Stimulated activated CD8-positive, alpha-beta memory T cell treated with anti-CD3 and anti-CD28 coated beads, Interleukin-15, amount 100 ng/mL, for 48 hours (primary cell): ENCODE measurements around the gene OCLN.
A peak's percentile ranks its signal among the peaks of the same experiment; 100 is the strongest.
"Not testable (repeated sequence)": the region's sequence is repeated elsewhere in the genome, so short reads cannot be mapped to it uniquely, and the experiment has no call there.

Source experiments
- DNase-seq, 2 donors: peaks; one replicate each; pipeline ENCODE4 v3.0.0-alpha.2; 2020; ENCODE audit warnings: low read depth in 2 of 2

The OCLN gene

DNA sequence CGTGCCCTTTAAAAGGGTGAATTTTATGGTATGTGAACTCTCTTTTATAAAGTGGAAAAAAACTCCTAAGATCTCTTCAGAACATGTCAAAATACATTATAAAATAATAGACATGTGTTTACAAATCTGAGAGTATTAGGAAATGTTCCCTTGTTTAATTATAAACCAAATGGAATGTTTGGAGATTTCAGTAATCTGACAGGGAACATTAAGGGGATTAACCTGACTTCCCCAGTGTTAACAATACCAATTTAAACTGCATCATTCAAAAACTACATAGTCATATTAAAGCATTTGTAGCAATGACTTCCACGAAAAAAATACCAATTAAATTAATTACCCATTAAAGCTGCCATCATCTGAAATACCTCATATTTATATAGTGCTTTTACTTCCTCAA lies 1.6 kb upstream of the OCLN start:
- DNase-seq, result no peak

DNA sequence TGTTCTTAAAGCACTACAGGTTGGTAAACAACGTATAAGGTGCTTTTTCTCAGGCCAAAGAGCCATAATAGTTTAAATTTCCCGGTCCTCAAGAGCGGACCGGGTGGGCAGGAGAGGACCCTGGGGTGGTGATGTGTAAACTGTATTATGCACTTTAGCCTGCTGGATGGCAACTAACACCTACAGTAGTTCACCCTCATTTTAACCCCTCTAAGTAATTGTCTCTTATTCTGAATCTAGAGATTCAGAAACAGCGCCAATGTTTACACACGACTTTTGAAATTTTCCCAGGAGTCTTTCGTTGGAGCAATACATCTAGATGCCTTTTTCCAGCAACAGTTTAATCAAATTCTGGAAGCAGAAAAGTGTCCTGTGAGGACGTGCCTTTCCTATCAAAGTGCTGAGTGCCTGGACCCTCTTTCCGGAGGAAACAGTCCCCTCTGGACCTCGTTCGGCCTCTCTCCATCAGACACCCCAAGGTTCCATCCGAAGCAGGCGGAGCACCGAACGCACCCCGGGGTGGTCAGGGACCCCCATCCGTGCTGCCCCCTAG lies 676 bp upstream of the OCLN start:
- no peak for DNase-seq

DNA sequence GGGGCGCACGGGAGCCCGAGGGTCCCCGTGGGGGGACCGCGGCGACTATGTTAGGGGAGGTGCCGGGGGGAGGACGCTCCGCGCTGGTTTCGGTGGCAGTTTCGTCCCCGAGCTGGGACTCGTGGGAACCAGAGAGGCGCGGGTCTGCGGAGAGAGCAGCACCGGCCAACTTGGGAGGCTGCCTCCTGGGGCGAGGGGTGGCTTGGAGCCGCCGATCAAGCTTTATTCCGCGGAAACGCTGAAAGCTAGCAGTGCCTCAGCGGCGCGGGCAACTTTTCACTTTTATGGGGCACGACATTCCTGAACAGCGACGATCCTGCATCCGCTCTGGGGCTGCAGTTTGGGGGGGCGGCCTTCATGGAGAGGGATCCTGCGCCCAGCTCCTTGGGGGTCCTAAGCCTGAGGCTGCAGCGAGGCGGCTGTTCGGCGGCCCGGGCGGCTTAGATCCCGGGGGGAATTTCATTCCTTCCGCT lies 369 bp downstream of the OCLN start:
- no peak for DNase-seq

DNA sequence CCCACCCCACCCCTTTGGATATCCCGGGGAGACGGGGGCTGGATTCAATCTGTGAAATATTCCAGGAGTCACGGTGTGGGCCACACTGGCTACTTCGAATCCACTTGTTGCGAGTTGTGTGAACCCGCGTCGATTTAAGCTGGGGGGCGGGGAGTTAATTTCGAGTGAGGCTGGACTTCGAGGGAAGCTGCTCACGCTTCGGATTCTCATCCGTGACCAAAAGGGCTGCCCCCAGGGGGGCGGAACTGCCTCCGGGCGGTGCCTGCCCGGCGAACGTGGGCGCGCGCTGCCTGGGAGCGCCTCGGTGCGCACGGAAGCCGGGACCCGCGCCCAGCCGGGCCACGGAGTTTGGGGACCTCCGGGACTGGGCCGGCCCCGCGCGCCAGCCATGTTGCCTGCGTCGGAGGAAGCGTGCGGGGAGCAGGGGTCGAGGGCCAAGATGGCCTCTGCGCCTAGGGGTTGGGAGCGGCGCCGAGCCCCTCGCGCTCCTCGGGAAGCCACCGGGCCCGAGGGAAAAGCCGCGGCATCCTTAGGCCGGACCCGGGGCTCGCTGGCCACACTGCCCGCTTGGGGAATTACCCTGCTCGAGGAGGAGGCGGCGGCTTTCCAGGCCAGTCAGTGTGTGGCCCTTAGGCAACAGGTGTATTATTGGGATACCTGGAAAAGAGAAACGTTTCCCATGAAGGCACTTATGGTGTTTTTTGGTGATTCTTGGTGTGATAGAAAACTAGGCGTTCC lies 975 bp downstream of the OCLN start:
- DNase-seq, result peak in 1 of 2 donors; percentile 12

DNA sequence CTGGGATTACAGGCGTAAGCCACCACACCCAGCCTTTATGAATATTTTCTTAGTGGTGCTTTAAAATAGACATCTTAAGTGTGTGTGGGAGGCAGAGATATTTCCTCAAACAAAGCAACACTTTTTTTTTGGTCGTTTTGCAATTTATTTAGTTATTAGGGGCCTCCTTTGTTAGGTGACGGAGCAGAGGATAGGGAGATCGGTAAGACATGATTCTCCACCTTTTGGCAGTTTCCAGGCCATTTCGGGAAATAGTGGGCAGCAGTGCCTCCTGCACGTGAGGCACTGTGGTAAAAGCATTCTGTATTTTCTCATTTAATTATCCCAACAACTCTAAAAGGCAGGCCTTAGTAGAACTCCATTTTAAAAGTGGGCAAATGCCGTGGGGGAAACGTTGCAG lies 1.9 kb downstream of the OCLN start:
- DNase-seq, result no peak

DNA sequence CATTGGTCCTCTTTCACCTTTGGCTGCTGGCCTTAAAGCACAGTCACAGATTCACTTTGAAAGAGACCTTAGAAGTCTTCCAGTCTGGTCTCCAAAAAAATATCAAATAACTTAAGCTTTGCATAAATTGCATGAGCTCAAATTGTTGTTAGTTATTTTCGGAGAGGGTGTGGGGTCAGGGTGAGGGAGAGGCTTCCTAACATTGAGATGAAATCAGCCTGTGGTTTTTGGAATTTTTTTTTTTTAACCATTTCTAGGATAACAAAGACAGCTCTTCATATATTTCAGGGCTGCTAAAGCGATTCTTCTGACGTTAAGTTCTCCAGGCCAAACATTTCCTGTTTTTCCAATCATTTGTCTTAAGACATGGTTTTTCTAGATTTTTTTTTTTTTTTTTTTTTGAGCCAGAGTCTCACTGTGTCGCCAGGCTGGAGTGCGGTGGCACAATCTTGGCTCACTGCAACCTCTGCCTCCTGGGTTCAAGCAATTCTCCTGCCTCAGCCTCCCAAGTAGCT lies 4.5 kb downstream of the OCLN start:
- DNase-seq, result no peak

DNA sequence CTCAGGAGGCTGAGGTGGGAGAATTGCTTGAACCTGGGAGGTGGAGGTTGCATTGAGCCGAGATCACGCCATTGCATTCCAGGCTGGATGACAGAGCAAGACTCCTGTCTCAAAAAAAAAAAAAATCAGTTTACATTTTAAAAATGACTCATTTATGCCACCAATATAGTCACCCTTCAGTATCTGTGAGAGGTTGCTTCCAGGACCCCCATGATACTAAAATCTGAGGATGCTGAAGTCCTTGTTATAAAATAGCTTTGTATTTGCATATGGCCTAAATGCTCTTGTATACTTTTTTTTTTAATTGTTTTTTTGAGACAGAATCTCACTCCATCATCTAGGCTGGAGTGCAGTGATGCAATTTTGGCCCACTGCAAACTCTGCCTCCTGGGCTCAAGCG lies 5.8 kb downstream of the OCLN start:
- DNase-seq, result no peak

DNA sequence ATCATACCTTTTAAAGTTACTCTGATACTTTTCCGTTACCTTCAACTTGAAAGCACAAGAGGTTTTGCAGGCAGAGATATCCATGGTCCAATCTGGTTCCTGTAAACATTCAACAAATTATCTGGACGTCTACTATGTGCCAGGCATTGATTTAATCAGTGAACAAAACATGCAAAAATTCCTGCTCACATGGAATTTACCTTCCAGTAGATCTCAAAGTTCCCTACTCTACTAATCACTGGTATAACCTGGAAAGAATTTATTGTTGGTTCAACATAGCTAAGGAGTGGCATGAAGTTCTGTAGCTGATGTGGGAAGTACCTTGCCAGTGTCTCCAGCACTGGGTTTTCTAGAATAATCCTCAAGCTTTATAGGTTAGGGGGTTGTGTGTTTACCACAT lies 9.8 kb downstream of the OCLN start:
- no peak for DNase-seq

DNA sequence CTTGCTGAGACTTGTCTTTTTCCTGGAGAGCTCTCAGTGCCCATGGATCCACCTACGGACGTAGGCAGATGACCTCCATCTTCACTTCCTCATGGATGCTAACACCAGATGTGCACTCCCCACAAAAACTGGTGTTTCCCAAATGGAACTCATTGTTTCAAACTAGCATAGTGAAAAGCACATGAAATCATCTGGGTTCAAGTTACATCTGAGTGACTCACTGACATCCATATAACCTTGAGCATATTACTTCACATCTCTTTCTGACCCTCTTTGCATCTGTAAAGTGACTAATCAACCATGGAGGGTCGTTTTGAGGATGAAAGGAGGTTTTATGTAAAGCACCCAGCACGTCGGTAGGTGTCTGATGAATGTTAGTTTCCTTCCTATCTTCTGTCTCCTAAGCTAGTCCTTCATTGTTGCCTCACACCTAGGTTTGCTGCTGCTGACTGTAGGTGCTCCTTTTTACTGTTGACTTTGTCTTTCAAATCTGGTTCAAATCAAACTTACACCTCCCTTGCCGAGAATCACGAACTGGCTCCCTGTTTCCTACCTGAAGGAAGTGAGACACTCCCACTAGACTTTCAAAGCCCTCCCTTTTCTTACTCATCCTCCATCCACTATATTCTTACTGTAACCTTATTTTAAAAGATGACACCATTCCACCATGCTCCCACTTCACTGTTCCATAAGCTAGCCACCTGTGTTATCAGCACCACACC lies 10.3 kb downstream of the OCLN start:
- no peak for DNase-seq

DNA sequence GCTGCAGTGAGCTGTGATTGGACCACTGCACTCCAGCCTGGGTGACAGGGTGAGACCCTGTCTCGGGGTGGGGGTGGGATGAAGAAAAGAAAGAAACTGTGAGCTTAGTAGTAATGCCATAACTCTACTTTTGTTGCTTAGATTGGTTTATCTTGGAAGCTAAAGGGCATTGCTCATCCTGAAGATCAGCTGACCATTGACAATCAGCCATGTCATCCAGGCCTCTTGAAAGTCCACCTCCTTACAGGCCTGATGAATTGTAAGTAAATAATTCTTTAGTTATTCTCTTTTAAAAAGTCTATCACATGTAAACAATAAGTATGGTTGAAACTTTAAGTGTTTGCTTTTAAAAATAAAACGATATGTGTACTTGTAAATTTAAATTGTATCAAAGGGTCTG lies 11.4 kb downstream of the OCLN start:
- DNase-seq, result no peak

DNA sequence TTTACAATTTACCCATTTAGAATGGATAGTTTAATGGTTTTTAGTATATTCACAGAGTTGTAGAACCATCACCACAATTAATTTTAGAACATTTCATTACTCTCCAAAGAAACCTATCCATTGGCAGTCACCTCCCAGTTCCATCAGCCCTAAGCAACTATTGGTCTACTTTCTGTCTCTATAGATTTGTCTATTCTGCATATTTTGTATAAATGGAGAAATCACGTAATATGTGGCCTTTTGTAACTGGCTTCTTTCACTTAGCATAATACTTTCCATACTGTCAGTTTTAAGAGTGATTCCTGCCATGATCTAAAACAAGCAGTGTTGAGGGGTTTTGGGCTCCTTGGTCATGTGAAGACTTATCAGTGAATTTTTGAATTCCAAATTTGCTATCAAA lies 12.7 kb downstream of the OCLN start:
- DNase-seq, result no peak

DNA sequence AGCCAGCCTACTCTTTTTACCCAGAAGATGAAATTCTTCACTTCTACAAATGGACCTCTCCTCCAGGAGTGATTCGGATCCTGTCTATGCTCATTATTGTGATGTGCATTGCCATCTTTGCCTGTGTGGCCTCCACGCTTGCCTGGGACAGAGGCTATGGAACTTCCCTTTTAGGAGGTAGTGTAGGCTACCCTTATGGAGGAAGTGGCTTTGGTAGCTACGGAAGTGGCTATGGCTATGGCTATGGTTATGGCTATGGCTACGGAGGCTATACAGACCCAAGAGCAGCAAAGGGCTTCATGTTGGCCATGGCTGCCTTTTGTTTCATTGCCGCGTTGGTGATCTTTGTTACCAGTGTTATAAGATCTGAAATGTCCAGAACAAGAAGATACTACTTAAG lies 16.6 kb downstream of the OCLN start:
- no peak for DNase-seq

DNA sequence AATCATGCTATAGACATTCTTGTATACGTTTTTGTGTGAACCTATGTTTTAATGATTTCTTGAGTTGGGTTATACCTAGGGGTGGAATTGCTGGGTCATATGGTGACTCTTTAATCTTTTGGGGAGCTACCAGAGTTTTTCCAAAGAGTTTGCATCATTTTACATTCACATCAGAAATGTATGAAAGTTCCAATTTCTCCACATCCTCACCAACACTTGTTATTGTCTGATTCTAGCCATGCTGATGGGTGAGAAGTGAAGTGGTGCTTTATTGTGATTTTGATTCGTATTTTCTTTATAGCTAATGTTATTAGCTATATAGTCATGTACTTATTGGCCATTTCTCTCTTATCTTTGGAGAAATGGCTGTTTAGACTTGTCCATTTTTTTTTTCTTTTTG lies 18.1 kb downstream of the OCLN start:
- DNase-seq, result no peak

DNA sequence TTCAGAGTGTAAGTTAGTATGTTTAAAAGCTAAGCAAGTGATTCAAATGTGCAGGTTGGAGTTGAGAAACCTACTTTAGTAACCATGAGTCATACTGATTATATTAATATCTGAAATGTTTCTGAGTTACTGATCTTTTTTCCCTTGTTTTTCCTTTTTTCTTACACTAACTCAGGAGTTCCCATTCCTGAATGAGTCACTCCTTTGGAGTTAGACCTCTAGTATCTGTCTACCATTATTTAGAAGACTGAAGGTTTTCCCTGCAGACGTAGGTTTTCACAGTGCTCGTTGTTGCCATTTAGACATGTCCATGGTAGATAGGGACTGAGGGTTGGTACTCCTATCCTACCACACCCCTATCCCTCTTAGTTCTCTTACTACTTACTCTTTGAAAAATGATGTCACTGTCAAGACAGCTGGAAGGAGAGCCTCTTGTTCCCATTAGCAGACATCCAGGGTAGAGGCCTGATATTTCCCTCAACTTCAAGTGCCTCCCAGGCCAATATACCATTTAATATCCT lies 20.2 kb downstream of the OCLN start:
- no peak for DNase-seq

DNA sequence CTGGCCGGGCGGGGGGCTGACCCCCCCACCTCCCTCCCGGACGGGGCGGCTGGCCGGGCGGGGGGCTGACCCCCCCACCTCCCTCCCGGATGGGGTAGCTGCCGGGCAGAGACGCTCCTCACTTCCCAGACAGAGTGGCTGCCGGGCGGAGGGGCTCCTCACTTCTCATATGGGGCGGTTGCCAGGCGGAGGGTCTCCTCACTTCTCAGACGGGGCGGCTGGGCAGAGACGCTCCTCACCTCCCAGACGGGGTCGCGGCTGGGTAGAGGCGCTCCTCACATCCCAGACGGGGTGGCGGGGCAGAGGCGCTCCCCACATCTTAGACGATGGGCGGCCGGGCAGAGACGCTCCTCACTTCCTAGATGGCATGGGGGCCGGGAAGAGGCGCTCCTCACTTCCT lies 23.0 kb downstream of the OCLN start:
- DNase-seq, result not testable (repeated sequence)

DNA sequence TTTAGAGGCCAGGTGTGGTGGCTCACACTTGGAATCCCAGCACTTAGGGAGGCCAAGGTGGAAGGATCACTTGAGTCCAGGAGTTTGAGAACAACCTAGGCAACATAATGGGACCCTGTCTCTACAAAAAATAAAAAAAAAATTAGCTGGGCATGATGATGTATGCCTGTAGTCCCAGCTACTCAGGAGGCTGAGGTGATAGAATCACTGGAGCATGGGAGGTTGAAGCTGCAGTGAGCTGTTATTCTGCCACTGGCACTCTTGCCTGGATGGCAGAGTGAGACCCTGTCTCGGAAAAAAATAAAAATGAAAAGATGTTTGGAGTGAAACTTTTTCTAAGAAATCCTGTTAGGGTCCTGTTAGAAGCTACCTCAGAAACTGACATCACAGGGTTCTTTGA lies 24.2 kb downstream of the OCLN start:
- no peak for DNase-seq

DNA sequence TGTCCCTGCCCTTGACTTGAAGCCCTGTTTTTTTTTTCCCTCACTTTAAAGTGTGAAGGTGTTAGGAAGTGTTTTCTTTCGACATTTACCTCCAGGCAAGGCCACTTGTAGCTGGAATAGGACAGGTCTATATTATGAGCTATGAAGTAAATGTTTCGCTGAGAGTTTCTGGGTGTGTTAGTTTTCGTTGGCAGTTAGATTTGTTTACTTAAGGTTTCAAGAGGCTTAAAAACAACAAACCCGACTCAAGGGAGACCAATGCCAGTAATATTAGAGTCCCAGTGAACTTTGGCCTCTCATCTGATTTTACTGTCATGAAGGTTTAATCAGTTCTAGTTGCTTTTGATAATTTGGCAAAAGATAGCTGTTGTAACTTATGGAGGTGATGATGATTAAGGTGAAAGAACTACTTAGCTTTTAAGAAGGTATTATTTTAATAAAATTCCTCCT lies 25.2 kb downstream of the OCLN start:
- DNase-seq, result no peak

DNA sequence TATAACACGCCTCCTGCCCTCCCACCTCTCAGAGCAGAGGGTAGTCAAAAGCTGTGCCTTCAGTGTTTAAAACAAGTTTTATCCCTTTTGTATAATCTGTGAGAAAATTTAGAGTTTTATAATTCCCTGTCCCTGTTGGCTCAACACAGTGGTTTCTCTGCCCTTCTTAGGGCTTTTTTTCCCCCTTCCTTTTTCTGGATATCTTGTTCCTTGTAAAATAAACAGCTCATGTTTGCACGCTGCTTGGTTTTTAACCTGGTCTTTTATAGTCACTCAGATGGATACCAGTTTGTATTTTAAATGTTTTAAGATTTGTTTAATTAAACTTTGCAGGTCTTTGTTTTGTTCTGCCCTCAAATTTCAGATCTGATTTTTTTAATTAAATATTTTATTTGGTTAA lies 26.7 kb downstream of the OCLN start:
- DNase-seq, result no peak

DNA sequence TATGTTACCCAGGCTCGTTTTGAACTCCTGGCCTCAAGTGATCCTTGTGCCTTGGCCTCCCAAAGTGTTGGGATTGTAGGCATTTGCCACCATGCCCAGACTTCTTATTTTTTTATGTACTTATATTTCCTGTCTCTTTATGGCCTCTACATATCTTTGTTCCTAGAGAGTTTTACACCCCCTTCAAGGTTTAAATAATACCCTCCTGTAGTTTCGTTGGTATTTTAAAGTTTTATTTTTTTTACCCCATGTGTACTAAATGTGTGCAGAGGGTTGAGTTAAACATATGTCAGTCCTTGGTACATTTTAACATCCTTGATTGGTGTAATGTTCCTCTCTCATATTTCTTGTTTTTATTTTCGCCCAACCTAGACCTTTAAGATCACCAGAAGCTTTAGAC lies 29.4 kb downstream of the OCLN start:
- DNase-seq, result no peak

DNA sequence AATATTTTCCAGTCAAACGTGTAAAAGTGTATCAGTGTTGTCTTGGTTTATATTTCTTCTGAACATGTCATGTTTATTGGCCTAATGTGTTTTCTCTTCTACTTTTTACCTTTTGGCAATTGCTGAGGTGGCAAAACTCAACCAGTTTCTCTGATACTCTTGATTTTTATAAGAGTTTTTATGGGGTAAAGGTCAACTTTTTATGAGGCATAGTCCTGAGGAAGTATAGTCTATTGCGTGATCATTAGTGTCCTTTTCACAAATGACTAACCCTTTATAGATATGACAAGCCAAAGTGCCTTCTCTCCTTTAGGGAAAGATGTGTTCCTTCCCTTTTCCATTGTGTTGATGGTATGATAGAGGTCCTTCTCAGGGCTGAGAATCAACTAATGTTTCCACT lies 32.9 kb downstream of the OCLN start:
- no peak for DNase-seq

DNA sequence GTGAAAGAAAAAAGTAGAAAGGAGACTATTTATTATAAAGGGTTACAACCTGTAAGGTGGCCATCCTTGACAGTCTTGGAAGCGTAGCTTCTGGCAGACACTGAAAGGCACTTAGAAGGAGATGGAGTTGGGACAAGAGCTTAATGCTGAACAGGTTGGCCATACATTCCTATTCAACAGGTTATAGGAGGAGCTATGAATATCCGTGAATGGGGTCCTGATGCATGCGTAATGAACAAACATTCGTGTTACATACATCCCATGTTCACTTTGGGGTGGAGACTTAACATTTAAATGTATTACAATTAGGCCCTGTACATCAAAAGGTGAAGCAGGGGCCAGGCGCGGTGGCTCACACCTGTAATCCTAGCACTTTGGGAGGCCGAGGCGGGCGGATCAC lies 34.1 kb downstream of the OCLN start:
- DNase-seq, result no peak

DNA sequence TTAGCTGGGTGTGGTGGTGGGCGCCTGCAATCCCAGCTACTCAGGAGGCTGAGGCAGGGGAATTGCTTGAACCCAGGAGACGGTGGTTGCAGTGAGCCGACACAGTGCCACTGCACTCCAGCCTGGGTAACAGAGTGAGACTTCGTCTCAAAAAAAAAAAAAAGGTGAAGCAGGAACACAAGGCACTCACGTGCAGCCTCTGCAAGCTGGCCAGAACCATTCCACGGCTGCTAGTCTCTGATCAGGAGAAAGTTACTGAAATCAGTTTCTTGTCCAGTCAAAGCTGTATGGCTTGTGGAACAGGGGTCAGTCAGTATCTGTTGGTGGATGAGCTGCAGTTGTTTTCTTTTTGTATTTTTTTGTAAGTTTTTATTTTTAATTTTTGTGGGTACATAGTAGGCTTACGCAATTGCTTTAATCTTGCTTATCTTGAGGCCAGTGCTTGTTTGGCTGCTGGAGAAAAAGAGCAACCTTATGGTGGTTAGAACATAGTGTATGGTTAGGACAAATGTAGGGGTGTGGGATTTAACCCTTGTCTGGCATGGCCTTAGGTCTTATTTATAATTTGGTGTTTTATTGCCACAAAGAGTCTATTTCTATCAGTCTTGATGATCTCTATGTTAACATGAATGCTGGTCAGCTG lies 34.7 kb downstream of the OCLN start:
- no peak for DNase-seq
